HEK293T (cell line): ENCODE measurements around the gene PARVB.

Experiments used
- CTCF ChIA-PET: fragments of 350-600 bp; formaldehyde crosslinking; extraction: SDS; loops from one replicate; lab custom pipeline; 2021; ENCODE audit warnings: antibody characterized with exemption, inconsistent platforms; lab: Yijun Ruan, JAX
- POLR2A ChIA-PET: fragments of 350-600 bp; formaldehyde crosslinking; extraction: SDS; loops from one replicate; lab custom pipeline; 2020; ENCODE audit warnings: antibody characterized with exemption, inconsistent platforms; lab: Yijun Ruan, JAX
- DNase-seq: peaks from one replicate; pipeline ENCODE4 v3.0.0; 2012; ENCODE audit warnings: mixed read lengths; ENCODE audit errors: extremely low spot score
- ARNT ChIP-seq: fragments of 450-650 bp; IDR thresholded peaks from 2 replicates; pipeline ENCODE4 v1.6.1; 2017; ENCODE audit warnings: mild to moderate bottlenecking
- BHLHE40 ChIP-seq: fragments of 450-650 bp; IDR thresholded peaks from 2 replicates; pipeline ENCODE4 v1.6.1; 2016; ENCODE audit warnings: mild to moderate bottlenecking, moderate library complexity, borderline replicate concordance
- CTBP1 ChIP-seq: fragments of 450-650 bp; IDR thresholded peaks from 2 replicates; pipeline ENCODE4 v1.6.1; 2016; ENCODE audit warnings: borderline replicate concordance
- ELF4 ChIP-seq: fragments of 450-650 bp; IDR thresholded peaks from 2 replicates; pipeline ENCODE4 v1.6.1; 2017; ENCODE audit warnings: antibody characterized with exemption
- FOXA1 ChIP-seq: fragments of 450-650 bp; IDR thresholded peaks from 2 replicates; pipeline ENCODE4 v1.6.1; 2016; ENCODE audit warnings: mild to moderate bottlenecking
- FOXK2 ChIP-seq: fragments of 450-650 bp; IDR thresholded peaks from 2 replicates; pipeline ENCODE4 v1.6.1; 2016; ENCODE audit warnings: mild to moderate bottlenecking
- FOXM1 ChIP-seq: fragments of 450-650 bp; IDR thresholded peaks from 2 replicates; pipeline ENCODE4 v1.6.1; 2017; ENCODE audit warnings: mild to moderate bottlenecking, borderline replicate concordance
- HDGF ChIP-seq: fragments of 450-650 bp; IDR thresholded peaks from 2 replicates; pipeline ENCODE4 v1.6.1; 2017; ENCODE audit warnings: antibody characterized with exemption, borderline replicate concordance
- L3MBTL2 ChIP-seq: fragments of 450-650 bp; conservative IDR thresholded peaks from 2 replicates; pipeline ENCODE4 v1.6.1; 2016; ENCODE audit warnings: mild to moderate bottlenecking
- LEF1 ChIP-seq: fragments of 450-650 bp; IDR thresholded peaks from 2 replicates; pipeline ENCODE4 v1.6.1; 2017; ENCODE audit warnings: mild to moderate bottlenecking, borderline replicate concordance
- NFRKB ChIP-seq: fragments of 450-650 bp; IDR thresholded peaks from 2 replicates; pipeline ENCODE4 v1.6.1; 2016; ENCODE audit warnings: mild to moderate bottlenecking, moderate library complexity
- PKNOX1 ChIP-seq: fragments of 450-650 bp; IDR thresholded peaks from 2 replicates; pipeline ENCODE4 v1.6.1; 2016
- SP1 ChIP-seq: fragments of 450-650 bp; IDR thresholded peaks from 2 replicates; pipeline ENCODE4 v1.6.1; 2017
- SUZ12 ChIP-seq: fragments of 450-650 bp; IDR thresholded peaks from 2 replicates; pipeline ENCODE4 v1.6.1; 2016; ENCODE audit warnings: mild to moderate bottlenecking
- TARDBP ChIP-seq: fragments of 450-650 bp; IDR thresholded peaks from 2 replicates; pipeline ENCODE4 v1.6.1; 2016
- ZNF384 ChIP-seq: fragments of 450-650 bp; IDR thresholded peaks from 2 replicates; pipeline ENCODE4 v1.6.1; 2016

PARVB gene

GRCh38 chr22:44074337-44074984, 50.4 kb downstream of the PARVB start:
- ChIA-PET POLR2A (no interaction called here), CTCF (no interaction called here)

GRCh38 chr22:44075022-44075421, 50.9 kb downstream of the PARVB start:
- POLR2A ChIA-PET: no interaction called here
- CTCF ChIA-PET: no interaction called here
- no peak for DNase-seq
- no peak for TF ChIP-seq ARNT
- no peak for TF ChIP-seq TARDBP
- TF ChIP-seq NFRKB: no peak
- TF ChIP-seq L3MBTL2: no peak
- no peak for TF ChIP-seq FOXK2
- no peak for TF ChIP-seq BHLHE40
- no peak for TF ChIP-seq FOXM1
- no peak for TF ChIP-seq FOXA1
- TF ChIP-seq PKNOX1: no peak
- no peak for TF ChIP-seq CTBP1
- TF ChIP-seq ELF4: no peak
- TF ChIP-seq LEF1: no peak
- TF ChIP-seq ZNF384: no peak

More at GRCh38 chr22:44074337-44074984, 50.4 kb downstream of the PARVB start:
- TF ChIP-seq FOXA1 (no peak), FOXM1 (no peak), FOXK2 (no peak), ZNF384 (no peak), BHLHE40 (no peak), SP1 (no peak), ELF4 (no peak), PKNOX1 (no peak), HDGF (no peak), LEF1 (no peak), NFRKB (no peak), ARNT (no peak), TARDBP (no peak), L3MBTL2 (no peak)
- DNase-seq: no peak

GRCh38 chr22:44075670-44076069, 51.6 kb downstream of the PARVB start:
- POLR2A ChIA-PET: no interaction called here
- CTCF ChIA-PET: no interaction called here
- no peak for TF ChIP-seq BHLHE40
- DNase-seq: no peak

GRCh38 chr22:44076825-44077224, 52.7 kb downstream of the PARVB start:
- DNase-seq: no peak
- TF ChIP-seq LEF1 (no peak), SUZ12 (no peak), SP1 (no peak), FOXM1 (no peak), FOXA1 (no peak), TARDBP (no peak), ZNF384 (no peak)
- CTCF ChIA-PET: no interaction called here
- POLR2A ChIA-PET: interaction anchor here (0.5 kb wide), 1 partner anchor 49 kb away, joined by 3 read pairs; no protein-coding TSS in a partner anchor

GRCh38 chr22:44080936-44081861, 57.1 kb downstream of the PARVB start:
- DNase-seq: peak; percentile 81
- ChIA-PET CTCF (interaction anchor here (0.6 to 1.7 kb wide), 9 partner anchors 13 to 543 kb away, joined by 3 to 9 read pairs (median 3); no protein-coding TSS in a partner anchor), POLR2A (interaction anchor here (0.6 kb wide), 1 partner anchor 968 kb away, joined by 3 read pairs; no protein-coding TSS in a partner anchor)
- no peak for TF ChIP-seq FOXM1
- TF ChIP-seq LEF1: no peak
- TF ChIP-seq BHLHE40: no peak
- no peak for TF ChIP-seq NFRKB
- TF ChIP-seq FOXK2: no peak
- no peak for TF ChIP-seq HDGF
- no peak for TF ChIP-seq PKNOX1
- no peak for TF ChIP-seq TARDBP
- TF ChIP-seq ZNF384: no peak

GRCh38 chr22:44082801-44083200, 58.7 kb downstream of the PARVB start:
- CTCF ChIA-PET: interaction anchor here (1.3 kb wide), 1 partner anchor 89 kb away, joined by 4 read pairs; no protein-coding TSS in a partner anchor
- TF ChIP-seq HDGF (no peak), PKNOX1 (no peak), ELF4 (no peak), L3MBTL2 (no peak), SUZ12 (no peak), FOXA1 (no peak), SP1 (no peak), BHLHE40 (no peak), CTBP1 (no peak), TARDBP (no peak), NFRKB (no peak), LEF1 (no peak), ZNF384 (no peak), ARNT (no peak), FOXK2 (no peak), FOXM1 (no peak)
- DNase-seq: no peak
- POLR2A ChIA-PET: no interaction called here
